Naive thymus-derived CD4-positive, alpha-beta T cell (primary cell): ENCODE results near the gene BCL2L1. TPM values are rescaled to one million over a fixed set of nuclear protein-coding genes. Genes with fewer than 3 reads are reported as not detected.

Experiments
- ATAC-seq: fragments of 150-1000 bp; cut with Tn5 transposase; 2 replicates; pipeline ENCODE4 v1.10.0; 2021; ENCODE audit warnings: mild to moderate bottlenecking, moderate library complexity
- CTCF ChIA-PET: fragments of 350-600 bp; sonication (Branson Sonifier 250); formaldehyde crosslinking; loops from one replicate; lab custom pipeline; 2021; ENCODE audit warnings: antibody characterized with exemption; lab: Charles Lee
- POLR2A ChIA-PET: fragments of 350-600 bp; sonication (Branson Sonifier 250); formaldehyde crosslinking; loops from one replicate; lab custom pipeline; 2021; ENCODE audit warnings: antibody characterized with exemption, inconsistent platforms; lab: Charles Lee
- DNase-seq, 9 donors: peaks; one replicate each; pipeline versions ENCODE4 v3.0.0 to v3.0.0-alpha.2; 2020 to 2022; ENCODE audit warnings: mixed read lengths in 1 of 9
- H3K27ac ChIP-seq: one replicate; pipeline ENCODE4 v1.7.0; 2013; ENCODE audit warnings: mild to moderate bottlenecking, low read depth, low read length, moderate library complexity
- H3K27me3 ChIP-seq, 2 donors: one replicate each; pipeline ENCODE4 v1.7.0; 2013; ENCODE audit warnings: low read length in 2 of 2, mild to moderate bottlenecking in 2 of 2, moderate library complexity in 2 of 2; ENCODE audit not compliant: control insufficient read depth in 2 of 2, insufficient read depth in 2 of 2
- H3K36me3 ChIP-seq, 3 experiments: 1 replicate in 2 of 3; 2 replicates in 1 of 3; pipeline ENCODE4 v1.7.0; 2013; ENCODE audit warnings: low read length in 3 of 3, mild to moderate bottlenecking in 3 of 3, moderate library complexity in 1 of 3; ENCODE audit not compliant: insufficient read depth in 3 of 3, control insufficient read depth in 2 of 3
- H3K4me1 ChIP-seq, 2 donors: one replicate each; pipeline ENCODE4 v1.7.0; 2013; ENCODE audit warnings: low read length in 2 of 2, mild to moderate bottlenecking in 2 of 2, moderate library complexity in 1 of 2; ENCODE audit not compliant: control insufficient read depth in 2 of 2, insufficient read depth in 2 of 2
- H3K4me3 ChIP-seq: 2 replicates; pipeline ENCODE4 v1.7.0; 2013; ENCODE audit warnings: mild to moderate bottlenecking, low read length
- H3K9me3 ChIP-seq, 3 experiments: 1 replicate in 2 of 3; 2 replicates in 1 of 3; pipeline ENCODE4 v1.7.0; 2013; ENCODE audit warnings: low read length in 3 of 3; ENCODE audit not compliant: control insufficient read depth in 2 of 3
- H3K27ac Mint-ChIP-seq, 9 donors: one replicate each; pipeline ENCODE4 v1.8.0; 2020 to 2022; ENCODE audit warnings: mixed read lengths in 9 of 9, mild to moderate bottlenecking in 8 of 9, moderate library complexity in 5 of 9, inconsistent platforms in 2 of 9
- H3K27me3 Mint-ChIP-seq, 5 donors: one replicate each; pipeline ENCODE4 v1.8.0; 2021 to 2022; ENCODE audit warnings: mixed read lengths in 5 of 5, mild to moderate bottlenecking in 1 of 5
- H3K36me3 Mint-ChIP-seq, 5 donors: one replicate each; pipeline ENCODE4 v1.8.0; 2020 to 2022; ENCODE audit warnings: mixed read lengths in 5 of 5, mild to moderate bottlenecking in 3 of 5, inconsistent platforms in 1 of 5
- H3K4me1 Mint-ChIP-seq, 7 donors: one replicate each; pipeline ENCODE4 v1.8.0; 2020 to 2022; ENCODE audit warnings: mixed read lengths in 7 of 7, mild to moderate bottlenecking in 3 of 7, inconsistent platforms in 1 of 7
- H3K4me3 Mint-ChIP-seq, 10 donors: one replicate each; pipeline ENCODE4 v1.8.0; 2020 to 2022; ENCODE audit warnings: mild to moderate bottlenecking in 10 of 10, mixed read lengths in 10 of 10, moderate library complexity in 6 of 10, inconsistent platforms in 2 of 10
- H3K9me3 Mint-ChIP-seq, 11 donors: one replicate each; pipeline ENCODE4 v1.8.0; 2020 to 2022; ENCODE audit warnings: mixed read lengths in 11 of 11, mild to moderate bottlenecking in 4 of 11, inconsistent platforms in 1 of 11, moderate library complexity in 1 of 11
- intact Hi-C, 2 donors: fragments of 100-400 bp; cut with micrococcal nuclease; formaldehyde crosslinking; loops; one replicate each; pipeline ENCODE4 v1.15.1; 2023
- polyA plus RNA-seq, 2 donors: library from polyadenylated mRNA; unstranded; fragments of 300-500 nt; fragmentation: Illumina TruSeq; gene quantifications; one replicate each; pipeline ENCODE4 v1.2.3, GENCODE V29; 2021
- total RNA-seq, 6 experiments: library from RNA in 5 of 6; stranded (reverse) in 5 of 6; gene quantifications; 1 replicate in 5 of 6; 2 replicates in 1 of 6; pipeline ENCODE4 v1.2.3 and lab custom pipeline; 2021 to 2026

BCL2L1 gene
- total and polyA plus RNA-seq, 7 experiments from 2014 or later = 11.5 to 111 (median 15.6) TPM

GRCh38 chr20:31716351-31716750 is 6.3 kb downstream of the BCL2L1 start:
- Histone ChIP-seq H3K9me3 (no peaks in the 10 kb centered on the region), H3K27ac (peak overlapping the region; percentile 57), H3K27me3 (no peaks in the 10 kb centered on the region), H3K4me3 (no peak overlapping the region), H3K4me1 (peaks cover 44 to 52% of the 10 kb centered on the region in 2 donors), H3K36me3 (peaks cover 0 to 24% (median 0%) of the 10 kb centered on the region in 3 experiments)
- peaks cover 67 to 97% (median 91%) of the 10 kb centered on the region in 7 donors for H3K4me1 Mint-ChIP-seq
- H3K27me3 Mint-ChIP-seq = no peaks in the 10 kb centered on the region
- CTCF ChIA-PET = interaction anchor here (3.0 kb wide), 1 partner anchor 55 kb away, joined by 23 read pairs; no protein-coding TSS in a partner anchor
- peak overlapping the region in 7 of 9 donors; percentile 56 to 88 (median 80) for H3K27ac Mint-ChIP-seq
- ATAC-seq (no peak), DNase-seq (no peak)
- peak overlapping the region in 7 of 10 donors; percentile 10 to 93 (median 48) for H3K4me3 Mint-ChIP-seq
- intact Hi-C loops = no loop called here
- POLR2A ChIA-PET = interaction anchor here (1.0 kb wide), 1 partner anchor 41 kb away, joined by 3 read pairs; no protein-coding TSS in a partner anchor
- peaks cover 9 to 75% (median 14%) of the 10 kb centered on the region in 5 donors for H3K36me3 Mint-ChIP-seq
- no peaks in the 10 kb centered on the region for H3K9me3 Mint-ChIP-seq

DNA sequence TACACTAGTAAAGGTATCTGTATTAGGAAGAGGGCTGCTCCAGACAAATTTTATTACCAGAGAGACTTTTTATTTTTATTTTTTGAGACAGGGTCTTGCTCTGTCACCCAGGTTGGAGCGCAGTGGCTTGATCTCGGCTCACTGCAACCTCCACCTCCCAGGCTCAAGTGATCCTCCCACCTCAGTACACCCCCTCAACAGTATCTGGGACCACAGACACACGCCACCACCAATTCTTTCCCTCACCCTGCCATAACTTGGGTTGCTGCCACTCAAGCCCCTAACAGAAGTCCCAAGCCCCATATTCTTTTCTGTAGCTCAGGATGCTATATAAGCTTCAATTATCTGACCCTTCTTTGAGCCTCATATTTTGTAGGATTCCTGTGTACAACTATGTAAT is 6.9 kb downstream of the BCL2L1 start:
- peaks cover 67 to 97% (median 94%) of the 10 kb centered on the region in 7 donors for H3K4me1 Mint-ChIP-seq
- H3K36me3 ChIP-seq = peaks cover 0 to 24% (median 0%) of the 10 kb centered on the region in 3 experiments
- CTCF ChIA-PET = interaction anchor here (3.0 kb wide), 1 partner anchor 54 kb away, joined by 23 read pairs; no protein-coding TSS in a partner anchor
- H3K27ac ChIP-seq = peak overlapping the region; percentile 24
- no peak for ATAC-seq
- no peaks in the 10 kb centered on the region for H3K27me3 ChIP-seq
- H3K36me3 Mint-ChIP-seq = peaks cover 9 to 71% (median 18%) of the 10 kb centered on the region in 5 donors
- no peaks in the 10 kb centered on the region for H3K9me3 ChIP-seq
- no peaks in the 10 kb centered on the region for H3K27me3 Mint-ChIP-seq
- POLR2A ChIA-PET = interaction anchor here (1.0 kb wide), 1 partner anchor 40 kb away, joined by 3 read pairs; no protein-coding TSS in a partner anchor
- H3K4me1 ChIP-seq = peaks cover 42 to 58% of the 10 kb centered on the region in 2 donors
- H3K4me3 Mint-ChIP-seq = peak overlapping the region in 4 of 10 donors; percentile 1 to 66 (median 14)
- intact Hi-C loops = no loop called here
- no peaks in the 10 kb centered on the region for H3K9me3 Mint-ChIP-seq
- H3K4me3 ChIP-seq = no peak overlapping the region
- H3K27ac Mint-ChIP-seq = peak overlapping the region; percentile 41 to 88 (median 80)
- DNase-seq = no peak

- Mint-ChIP-seq H3K27me3 (no peaks in the 10 kb centered on the region), H3K36me3 (peaks cover 12 to 57% (median 27%) of the 10 kb centered on the region in 5 donors), H3K4me3 (peak overlapping the region in 1 of 10 donors; percentile 50), H3K27ac (peak overlapping the region; percentile 2 to 65 (median 41)), H3K4me1 (peaks cover 54 to 92% (median 86%) of the 10 kb centered on the region in 7 donors), H3K9me3 (no peaks in the 10 kb centered on the region)
- Histone ChIP-seq H3K27me3 (no peaks in the 10 kb centered on the region), H3K9me3 (no peaks in the 10 kb centered on the region), H3K4me3 (no peak overlapping the region), H3K27ac (peak overlapping the region; percentile 27), H3K36me3 (peaks cover 0 to 33% (median 0%) of the 10 kb centered on the region in 3 experiments), H3K4me1 (peaks cover 20 to 59% of the 10 kb centered on the region in 2 donors)
- ChIA-PET POLR2A (interaction anchor here (1.1 to 1.3 kb wide), 2 partner anchors 9 to 37 kb away, joined by 4 to 5 read pairs; partner anchors contain the start of gene BCL2L1), CTCF (interaction anchor here (0.6 kb wide), 1 partner anchor 14 kb away, joined by 3 read pairs; no protein-coding TSS in a partner anchor)
- ATAC-seq = no peak
- intact Hi-C loops = loop anchor here in 1 of 2 donors (1.0 kb wide), 1 partner anchor 8 kb away; no protein-coding TSS in a partner anchor
- DNase-seq = no peak
Measured at GRCh38 chr20:31713312-31714273, 9.1 kb downstream of the BCL2L1 start.

GRCh38 chr20:31712564-31713311 is 9.9 kb downstream of the BCL2L1 start:
- no peaks in the 10 kb centered on the region for H3K27me3 Mint-ChIP-seq
- peaks cover 52 to 90% (median 85%) of the 10 kb centered on the region in 7 donors for H3K4me1 Mint-ChIP-seq

GRCh38 chr20:31712112-31712553 is 10.5 kb downstream of the BCL2L1 start:
- Mint-ChIP-seq H3K36me3 (peaks cover 12 to 52% (median 28%) of the 10 kb centered on the region in 5 donors), H3K9me3 (no peaks in the 10 kb centered on the region), H3K27me3 (no peaks in the 10 kb centered on the region), H3K27ac (peak overlapping the region in 5 of 9 donors; percentile 24 to 65 (median 47)), H3K4me1 (peaks cover 48 to 89% (median 79%) of the 10 kb centered on the region in 7 donors), H3K4me3 (no peak overlapping the region)
- ChIA-PET POLR2A (interaction anchor here (1.1 kb wide), 1 partner anchor 38 kb away, joined by 3 read pairs; no protein-coding TSS in a partner anchor), CTCF (no interaction called here)
- Histone ChIP-seq H3K27me3 (no peaks in the 10 kb centered on the region), H3K36me3 (peaks cover 0 to 46% (median 0%) of the 10 kb centered on the region in 3 experiments), H3K9me3 (no peaks in the 10 kb centered on the region), H3K27ac (peak overlapping the region; percentile 22), H3K4me1 (peaks cover 12 to 49% of the 10 kb centered on the region in 2 donors), H3K4me3 (no peak overlapping the region)
- DNase-seq = no peak
- ATAC-seq = no peak
- intact Hi-C loops = no loop called here

More at GRCh38 chr20:31712564-31713311, 9.9 kb downstream of the BCL2L1 start:
- Histone ChIP-seq H3K36me3 (peaks cover 0 to 41% (median 0%) of the 10 kb centered on the region in 3 experiments), H3K27ac (peak overlapping the region; percentile 27), H3K27me3 (no peaks in the 10 kb centered on the region), H3K9me3 (no peaks in the 10 kb centered on the region), H3K4me3 (no peak overlapping the region), H3K4me1 (peaks cover 16 to 54% of the 10 kb centered on the region in 2 donors)
- intact Hi-C loops = loop anchor here in 1 of 2 donors (1.0 kb wide), 1 partner anchor 9 kb away; no protein-coding TSS in a partner anchor
- no peaks in the 10 kb centered on the region for H3K9me3 Mint-ChIP-seq
- H3K27ac Mint-ChIP-seq = peak overlapping the region; percentile 20 to 79 (median 53)
- peaks cover 12 to 52% (median 27%) of the 10 kb centered on the region in 5 donors for H3K36me3 Mint-ChIP-seq
- DNase-seq (no peak), ATAC-seq (no peak)
- CTCF ChIA-PET = interaction anchor here (0.6 kb wide), 1 partner anchor 13 kb away, joined by 3 read pairs; no protein-coding TSS in a partner anchor
- peak overlapping the region in 3 of 10 donors; percentile 0 to 50 (median 0) for H3K4me3 Mint-ChIP-seq
- POLR2A ChIA-PET = interaction anchor here (1.3 kb wide), 1 partner anchor 10 kb away, joined by 5 read pairs; the partner anchor contains the start of gene BCL2L1
